Suprapubic skin (tissue), 3 donors: ENCODE results near the gene SOX8.

Source experiments
- CTCF ChIP-seq, 2 donors: fragments of 200-600 bp in 1 of 2; fragments of 450-650 bp in 1 of 2; sonication (generic) in 1 of 2; IDR thresholded peaks; one replicate each; pipeline ENCODE4 v1.5.1; 2016 to 2019; ENCODE audit warnings: antibody characterized with exemption in 2 of 2, mild to moderate bottlenecking in 1 of 2, moderate library complexity in 1 of 2
- POLR2A ChIP-seq, 2 donors: fragments of 450-650 bp; IDR thresholded peaks; one replicate each; pipeline ENCODE4 v1.6.1; 2017; ENCODE audit warnings: antibody characterized with exemption in 2 of 2, mild to moderate bottlenecking in 2 of 2, moderate library complexity in 2 of 2

- no peak for TF ChIP-seq CTCF (IDR thresholded peaks at IDR 0.05)
- no peak for TF ChIP-seq POLR2A (IDR thresholded peaks at IDR 0.05)
Measured at GRCh38 chr16:1022466-1022865, 40.9 kb downstream of the SOX8 start.
